ENCODE data around the gene EP400.
A peak's percentile ranks its signal among the peaks of the same experiment; 100 is the strongest.

EP400 gene

DNA sequence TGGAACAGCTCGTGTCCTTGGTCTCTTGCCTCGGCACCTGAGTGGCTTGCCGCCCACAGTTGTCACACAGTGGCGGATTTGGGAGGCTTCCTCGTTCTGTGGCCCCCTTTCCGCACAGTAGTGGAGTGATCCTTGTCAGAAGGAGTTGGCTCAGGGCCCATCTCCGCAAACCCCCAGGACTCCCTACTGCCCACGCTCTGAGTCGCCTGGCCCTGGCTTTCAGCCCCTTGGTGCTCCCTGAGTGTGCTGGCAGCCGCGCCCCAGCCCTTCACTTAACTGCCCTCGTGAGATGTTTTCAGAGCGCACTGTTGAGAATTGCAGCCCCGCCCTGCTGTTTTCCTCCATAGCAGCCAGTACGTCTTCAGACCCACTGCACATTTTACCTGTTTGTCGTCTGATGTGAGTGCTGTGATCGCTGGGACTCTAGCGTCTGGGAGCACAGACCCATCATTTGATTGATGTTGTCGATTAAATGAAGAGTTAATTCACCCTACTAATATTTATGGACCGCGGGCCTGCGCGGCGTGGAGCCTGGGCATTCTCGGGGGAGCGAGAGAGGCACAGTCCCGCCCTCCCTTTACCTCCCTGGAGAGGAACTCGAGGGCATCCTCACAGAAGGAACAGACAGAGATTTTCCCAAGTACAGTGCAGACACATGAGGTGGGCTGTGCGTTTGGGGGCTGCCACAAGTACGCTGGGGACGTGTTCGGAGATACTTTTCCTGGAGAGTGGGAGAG is 102.6 kb downstream of the EP400 start:
- no peaks in the 10 kb centered on the region for H3K9me3 Mint-ChIP-seq
- no peak overlapping the region for H3K27ac Mint-ChIP-seq
- H3K4me1 Mint-ChIP-seq (ENCODE audit: low read depth): peaks cover 1% of the 10 kb centered on the region
- peaks cover 36% of the 10 kb centered on the region for H3K36me3 Mint-ChIP-seq (ENCODE audit: low read depth)
- no peaks in the 10 kb centered on the region for H3K27me3 Mint-ChIP-seq (ENCODE audit: low read depth)
- H3K4me3 Mint-ChIP-seq: no peak overlapping the region

DNA sequence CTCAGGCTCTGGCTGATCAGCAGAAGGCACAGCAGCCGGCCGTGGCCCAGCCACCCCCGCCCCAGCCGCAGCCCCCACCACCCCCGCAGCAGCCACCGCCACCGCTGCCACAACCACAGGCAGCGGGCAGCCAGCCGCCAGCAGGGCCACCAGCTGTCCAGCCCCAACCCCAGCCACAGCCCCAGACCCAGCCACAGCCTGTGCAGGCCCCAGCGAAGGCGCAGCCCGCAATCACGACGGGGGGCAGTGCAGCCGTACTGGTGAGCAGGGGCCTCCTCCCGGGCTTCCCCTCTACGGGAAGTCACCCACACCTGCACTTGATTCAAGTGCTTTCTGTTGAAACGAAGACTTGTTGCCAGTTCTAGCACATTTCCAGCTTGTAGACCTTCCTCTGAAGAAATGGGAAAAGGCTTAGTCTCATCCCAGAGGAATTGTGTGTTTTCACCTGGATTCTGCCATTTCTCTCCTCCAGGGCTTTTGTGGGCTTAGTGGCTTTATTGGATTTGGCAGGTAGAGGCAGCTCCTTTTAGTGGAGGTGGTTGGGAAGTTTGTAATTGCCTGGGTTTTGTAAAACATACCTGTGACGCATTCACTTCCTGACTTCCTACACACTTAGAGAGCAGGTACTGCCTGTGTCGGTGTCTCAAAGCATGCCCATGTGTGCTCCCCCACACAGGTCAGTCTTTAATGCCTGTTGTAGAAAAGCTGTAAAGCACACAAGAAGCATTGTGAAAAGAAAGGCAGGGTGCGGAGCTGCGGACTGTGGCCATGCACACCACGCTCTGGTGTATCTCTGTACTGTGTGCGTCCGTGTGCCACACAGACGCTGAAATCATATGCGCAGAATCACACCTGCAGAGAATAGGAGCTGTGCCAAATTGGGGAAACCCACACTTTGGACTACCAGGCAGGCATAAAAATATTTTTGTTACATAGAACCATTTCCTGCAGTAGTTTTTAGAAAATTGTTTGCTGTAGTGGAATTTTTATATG is 103.9 kb downstream of the EP400 start:
- H3K36me3 Mint-ChIP-seq (ENCODE audit: low read depth): peaks cover 41% of the 10 kb centered on the region
- H3K4me1 Mint-ChIP-seq (ENCODE audit: low read depth): peaks cover 1% of the 10 kb centered on the region
- H3K4me3 Mint-ChIP-seq: no peak overlapping the region
- H3K9me3 Mint-ChIP-seq: no peaks in the 10 kb centered on the region
- H3K27ac Mint-ChIP-seq: no peak overlapping the region
- H3K27me3 Mint-ChIP-seq (ENCODE audit: low read depth): no peaks in the 10 kb centered on the region

DNA sequence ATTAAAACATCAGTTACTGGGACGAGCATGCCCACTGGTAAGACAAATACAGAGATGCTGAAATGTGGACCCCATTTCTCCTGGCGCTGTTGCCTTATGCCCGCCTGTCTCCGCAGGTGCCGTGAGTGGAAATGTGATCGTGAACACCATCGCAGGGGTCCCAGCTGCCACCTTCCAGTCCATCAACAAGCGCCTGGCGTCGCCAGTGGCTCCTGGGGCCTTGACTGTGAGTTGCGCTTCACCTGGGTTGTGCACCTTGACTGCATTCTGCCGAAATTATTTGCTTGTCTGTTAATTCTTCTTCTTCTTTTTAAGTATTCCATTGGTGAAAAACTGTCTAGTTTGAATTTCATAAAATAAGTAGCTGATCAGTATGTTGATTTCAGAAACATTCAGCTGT is 105.2 kb downstream of the EP400 start:
- H3K27ac Mint-ChIP-seq: no peak overlapping the region
- H3K4me3 Mint-ChIP-seq: no peak overlapping the region
- no peaks in the 10 kb centered on the region for H3K27me3 Mint-ChIP-seq (ENCODE audit: low read depth)
- peaks cover 43% of the 10 kb centered on the region for H3K36me3 Mint-ChIP-seq (ENCODE audit: low read depth)
- peaks cover 1% of the 10 kb centered on the region for H3K4me1 Mint-ChIP-seq (ENCODE audit: low read depth)
- no peaks in the 10 kb centered on the region for H3K9me3 Mint-ChIP-seq

DNA sequence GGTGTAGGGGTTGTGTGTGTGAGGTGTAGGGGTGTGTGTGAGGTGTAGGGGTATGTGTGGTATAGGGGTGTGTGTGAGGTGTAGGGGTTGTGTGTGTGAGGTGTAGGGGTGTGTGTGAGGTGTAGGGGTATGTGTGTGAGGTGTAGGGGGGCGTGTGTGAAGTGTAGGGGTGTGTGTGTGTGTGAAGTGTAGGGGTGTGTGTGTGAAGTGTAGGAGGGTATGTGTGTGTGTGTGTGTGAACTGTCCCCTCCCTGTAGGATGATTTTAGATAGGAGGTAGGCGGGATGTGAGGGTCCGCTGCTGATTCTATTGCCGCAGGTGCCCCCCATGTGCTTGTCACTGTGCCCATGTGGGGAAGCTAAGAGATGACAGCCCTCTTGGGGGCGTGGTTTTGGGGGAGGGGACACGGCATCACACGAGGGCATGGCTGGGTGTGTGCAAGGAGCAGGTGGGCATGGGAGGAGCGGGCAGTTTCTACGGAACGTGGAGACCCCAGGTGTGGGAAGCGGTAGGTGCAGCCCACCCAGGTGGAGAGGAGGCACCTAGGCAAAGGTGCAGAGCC is 105.9 kb downstream of the EP400 start:
- H3K27ac Mint-ChIP-seq: no peak overlapping the region
- H3K4me3 Mint-ChIP-seq: no peak overlapping the region
- H3K9me3 Mint-ChIP-seq: no peaks in the 10 kb centered on the region
- no peaks in the 10 kb centered on the region for H3K27me3 Mint-ChIP-seq (ENCODE audit: low read depth)
- H3K36me3 Mint-ChIP-seq (ENCODE audit: low read depth): peaks cover 41% of the 10 kb centered on the region
- H3K4me1 Mint-ChIP-seq (ENCODE audit: low read depth): peaks cover 1% of the 10 kb centered on the region

DNA sequence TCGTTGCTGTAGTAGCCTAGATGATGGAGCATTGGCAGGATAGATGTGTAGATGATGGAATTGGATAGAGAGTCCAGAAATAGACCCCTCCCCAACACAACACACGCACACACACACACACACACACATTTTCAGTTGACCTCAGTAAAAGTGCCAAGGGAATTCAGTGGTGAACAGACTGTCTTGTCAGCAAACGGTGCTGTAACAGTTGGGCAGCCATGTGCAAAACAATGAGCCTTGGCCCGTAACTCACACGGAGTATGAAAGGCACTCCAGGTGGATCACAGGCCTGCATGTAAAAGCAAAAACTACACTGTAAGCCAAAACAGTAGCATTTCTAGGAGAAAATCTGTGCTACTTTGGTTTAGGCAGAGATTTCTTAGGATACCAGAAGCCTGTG is 106.6 kb downstream of the EP400 start:
- Mint-ChIP-seq H3K9me3 (no peaks in the 10 kb centered on the region), H3K4me3 (no peak overlapping the region), H3K27me3 (ENCODE audit: low read depth) (no peaks in the 10 kb centered on the region), H3K4me1 (ENCODE audit: low read depth) (peaks cover 1% of the 10 kb centered on the region), H3K36me3 (ENCODE audit: low read depth) (peaks cover 39% of the 10 kb centered on the region), H3K27ac (no peak overlapping the region)

DNA sequence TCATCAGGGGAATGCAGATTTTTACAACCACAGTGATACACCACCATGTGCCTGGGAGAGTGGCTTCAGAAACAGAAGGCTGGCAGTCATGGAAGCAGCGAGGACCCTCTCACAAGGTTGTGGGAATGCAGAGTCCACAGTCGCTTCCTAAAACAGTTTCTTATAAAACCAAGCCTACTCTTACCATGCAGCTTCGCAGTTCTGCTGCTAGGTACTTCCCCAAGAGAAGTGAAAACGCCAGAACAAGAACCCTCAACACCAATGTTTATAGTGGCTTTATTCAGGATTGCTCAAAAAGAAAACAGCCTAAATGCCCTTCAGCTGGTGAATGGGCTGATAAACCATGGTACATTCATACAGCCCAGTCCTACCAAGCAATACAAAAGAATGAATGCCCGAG is 107.2 kb downstream of the EP400 start:
- H3K36me3 Mint-ChIP-seq (ENCODE audit: low read depth): peaks cover 37% of the 10 kb centered on the region
- H3K4me1 Mint-ChIP-seq (ENCODE audit: low read depth): peaks cover 1% of the 10 kb centered on the region
- no peaks in the 10 kb centered on the region for H3K27me3 Mint-ChIP-seq (ENCODE audit: low read depth)
- H3K9me3 Mint-ChIP-seq: no peaks in the 10 kb centered on the region
- no peak overlapping the region for H3K4me3 Mint-ChIP-seq
- no peak overlapping the region for H3K27ac Mint-ChIP-seq

DNA sequence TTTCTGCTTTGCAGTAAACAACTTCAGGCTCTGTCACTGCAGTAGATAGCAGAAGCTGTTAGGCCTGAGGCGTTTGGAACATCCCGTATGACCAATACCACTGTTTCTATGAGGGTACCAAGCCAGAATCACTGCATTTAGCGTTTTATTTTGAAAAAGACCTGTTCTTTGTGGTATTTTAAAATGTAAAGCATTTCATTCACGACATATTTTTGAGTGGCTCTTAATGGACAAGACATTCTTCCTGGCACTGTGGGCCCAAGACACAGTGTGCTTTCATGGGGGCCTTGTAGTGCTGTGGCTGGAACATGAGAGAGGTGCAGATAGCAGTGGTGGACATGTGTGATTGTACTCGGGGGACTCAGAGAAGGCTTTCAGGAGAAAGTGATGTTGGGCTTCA is 107.9 kb downstream of the EP400 start:
- peaks cover 37% of the 10 kb centered on the region for H3K36me3 Mint-ChIP-seq (ENCODE audit: low read depth)
- H3K27ac Mint-ChIP-seq: no peak overlapping the region
- H3K4me3 Mint-ChIP-seq: no peak overlapping the region
- no peaks in the 10 kb centered on the region for H3K9me3 Mint-ChIP-seq
- H3K27me3 Mint-ChIP-seq (ENCODE audit: low read depth): no peaks in the 10 kb centered on the region
- peaks cover 1% of the 10 kb centered on the region for H3K4me1 Mint-ChIP-seq (ENCODE audit: low read depth)

DNA sequence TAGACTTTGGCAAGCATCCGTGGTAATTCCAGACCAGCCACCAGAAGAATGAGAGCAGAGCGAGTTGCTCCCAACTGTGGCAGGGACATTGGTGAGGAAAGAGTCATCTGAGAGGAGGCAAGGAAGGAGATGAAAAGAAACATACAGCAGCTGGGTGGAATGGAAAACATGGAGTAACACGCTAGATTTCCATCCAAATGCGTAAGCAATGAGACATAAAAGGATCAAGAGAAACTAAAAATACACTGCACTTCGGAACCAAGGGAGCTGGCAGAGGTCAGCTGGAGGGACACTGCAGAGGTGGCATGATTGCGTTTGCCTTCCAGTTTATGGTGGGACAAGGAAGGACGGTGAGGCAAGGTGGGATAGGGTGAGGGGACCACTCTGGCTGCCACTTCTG is 111.5 kb downstream of the EP400 start:
- Mint-ChIP-seq H3K36me3 (ENCODE audit: low read depth) (peaks cover 51% of the 10 kb centered on the region), H3K9me3 (no peaks in the 10 kb centered on the region), H3K27ac (no peak overlapping the region), H3K4me3 (no peak overlapping the region), H3K27me3 (ENCODE audit: low read depth) (no peaks in the 10 kb centered on the region), H3K4me1 (ENCODE audit: low read depth) (peaks cover 6% of the 10 kb centered on the region)

DNA sequence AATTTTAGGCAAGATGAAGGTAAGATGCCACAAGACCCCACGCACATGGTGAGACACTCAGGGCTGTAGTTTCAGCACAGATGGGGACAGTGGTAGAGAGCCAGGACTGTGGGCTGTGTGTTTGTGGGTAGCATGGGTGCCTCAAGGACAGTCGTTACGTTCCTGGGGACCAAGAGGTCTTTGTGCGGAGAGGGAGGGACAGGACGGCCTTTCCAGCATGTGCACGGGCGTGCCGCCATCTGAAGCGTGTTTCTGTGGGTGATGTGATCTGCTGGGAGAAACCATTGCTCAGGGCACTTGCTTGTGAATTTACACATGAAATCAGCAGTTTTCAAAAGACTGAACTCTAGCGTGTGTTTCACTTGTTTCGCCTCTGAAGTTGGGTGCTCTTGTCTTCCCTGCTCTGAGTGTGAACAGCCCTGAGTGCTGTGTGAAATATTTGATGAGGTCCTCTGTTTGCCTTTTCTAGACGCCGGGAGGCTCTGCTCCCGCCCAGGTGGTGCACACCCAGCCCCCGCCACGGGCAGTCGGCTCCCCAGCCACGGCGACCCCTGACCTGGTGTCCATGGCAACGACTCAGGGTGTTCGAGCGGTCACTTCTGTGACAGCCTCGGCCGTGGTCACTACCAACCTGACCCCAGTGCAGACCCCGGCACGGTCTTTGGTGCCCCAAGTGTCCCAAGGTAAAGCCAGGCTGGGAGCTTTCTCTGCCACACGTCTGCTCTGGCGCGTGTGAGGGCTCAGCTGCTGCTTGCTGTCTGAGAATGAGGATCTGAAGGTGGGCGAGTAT is 112.1 kb downstream of the EP400 start:
- Mint-ChIP-seq H3K4me3 (no peak overlapping the region), H3K36me3 (ENCODE audit: low read depth) (peaks cover 53% of the 10 kb centered on the region), H3K27me3 (ENCODE audit: low read depth) (no peaks in the 10 kb centered on the region), H3K27ac (no peak overlapping the region), H3K9me3 (no peaks in the 10 kb centered on the region), H3K4me1 (ENCODE audit: low read depth) (peaks cover 11% of the 10 kb centered on the region)

DNA sequence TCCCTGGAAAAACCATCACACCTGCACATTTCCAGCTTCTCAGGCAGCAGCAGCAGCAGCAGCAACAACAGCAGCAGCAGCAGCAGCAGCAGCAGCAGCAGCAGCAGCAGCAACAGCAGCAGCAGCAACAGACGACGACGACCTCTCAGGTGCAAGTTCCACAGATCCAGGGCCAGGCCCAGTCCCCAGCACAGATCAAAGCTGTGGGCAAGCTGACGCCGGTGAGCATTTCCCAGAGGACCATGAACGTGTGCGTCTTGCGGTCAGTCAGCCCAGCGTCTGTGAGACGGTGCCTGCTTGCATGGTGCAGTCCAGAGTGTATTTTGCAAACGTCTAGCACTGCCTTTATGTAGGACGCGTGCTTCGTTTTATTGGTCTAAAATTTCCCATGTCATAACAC is 112.7 kb downstream of the EP400 start:
- peaks cover 55% of the 10 kb centered on the region for H3K36me3 Mint-ChIP-seq (ENCODE audit: low read depth)
- peaks cover 14% of the 10 kb centered on the region for H3K4me1 Mint-ChIP-seq (ENCODE audit: low read depth)
- H3K4me3 Mint-ChIP-seq: no peak overlapping the region
- no peak overlapping the region for H3K27ac Mint-ChIP-seq
- H3K27me3 Mint-ChIP-seq (ENCODE audit: low read depth): no peaks in the 10 kb centered on the region
- no peaks in the 10 kb centered on the region for H3K9me3 Mint-ChIP-seq

DNA sequence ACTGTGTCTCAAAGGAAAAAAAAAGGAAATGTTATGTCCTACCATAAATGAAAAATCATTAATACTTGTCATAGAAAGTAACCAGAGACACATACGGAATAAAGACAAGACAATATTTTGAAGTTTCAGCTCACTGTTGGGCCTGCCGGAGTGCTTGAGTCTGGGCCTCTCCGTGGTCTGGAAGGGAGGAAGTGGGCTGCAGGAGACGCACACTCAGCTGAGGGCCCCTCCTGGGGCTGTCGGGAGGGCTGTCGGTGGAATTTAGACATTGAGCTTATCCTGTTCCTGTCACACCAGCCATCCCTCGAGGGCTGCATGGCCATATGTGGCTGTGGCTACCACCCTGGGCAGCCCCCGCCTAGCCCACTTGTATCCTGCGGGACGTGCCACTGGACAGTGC is 113.7 kb downstream of the EP400 start:
- H3K27me3 Mint-ChIP-seq (ENCODE audit: low read depth): no peaks in the 10 kb centered on the region
- no peak overlapping the region for H3K4me3 Mint-ChIP-seq
- H3K4me1 Mint-ChIP-seq (ENCODE audit: low read depth): peaks cover 17% of the 10 kb centered on the region
- H3K9me3 Mint-ChIP-seq: no peaks in the 10 kb centered on the region
- H3K27ac Mint-ChIP-seq: no peak overlapping the region
- peaks cover 55% of the 10 kb centered on the region for H3K36me3 Mint-ChIP-seq (ENCODE audit: low read depth)

DNA sequence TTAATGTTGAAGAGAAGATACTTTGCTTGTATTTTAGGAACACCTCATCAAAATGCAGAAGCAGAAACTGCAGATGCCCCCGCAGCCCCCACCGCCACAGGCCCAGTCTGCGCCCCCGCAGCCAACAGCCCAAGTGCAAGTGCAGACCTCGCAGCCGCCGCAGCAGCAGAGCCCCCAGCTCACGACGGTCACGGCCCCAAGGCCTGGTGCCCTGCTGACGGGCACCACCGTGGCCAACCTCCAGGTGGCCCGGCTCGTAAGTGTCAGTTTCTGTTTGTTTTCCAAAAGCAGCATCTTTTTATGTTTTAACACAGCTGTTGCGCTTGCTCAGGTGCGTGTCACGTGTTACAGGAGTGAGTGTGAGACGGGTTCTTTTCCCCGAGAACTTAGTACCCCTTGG is 114.9 kb downstream of the EP400 start:
- Mint-ChIP-seq H3K9me3 (no peaks in the 10 kb centered on the region), H3K27ac (peak overlapping the region; percentile 46), H3K36me3 (ENCODE audit: low read depth) (peaks cover 47% of the 10 kb centered on the region), H3K4me3 (no peak overlapping the region), H3K4me1 (ENCODE audit: low read depth) (peaks cover 17% of the 10 kb centered on the region), H3K27me3 (ENCODE audit: low read depth) (no peaks in the 10 kb centered on the region)

DNA sequence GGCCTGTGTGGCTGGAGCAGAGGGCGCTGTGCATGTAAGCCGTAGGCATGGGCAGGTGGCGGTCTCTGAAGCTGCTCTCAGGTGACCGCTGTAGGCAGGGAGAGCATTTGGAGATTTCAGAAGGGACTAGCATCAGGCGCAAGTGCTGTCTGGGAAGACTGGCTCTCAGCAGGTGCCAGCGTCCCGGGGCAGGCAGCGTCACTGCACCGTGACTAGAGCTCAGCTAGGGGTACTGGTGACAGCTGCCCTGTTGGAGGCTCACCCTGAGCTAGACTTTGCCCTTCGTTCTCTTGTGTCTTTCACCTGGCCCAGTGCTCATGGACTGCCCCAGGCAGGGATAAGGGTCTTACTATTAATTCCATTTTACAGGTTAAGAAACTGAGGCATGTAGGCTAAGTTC is 115.5 kb downstream of the EP400 start:
- Mint-ChIP-seq H3K4me1 (ENCODE audit: low read depth) (peaks cover 17% of the 10 kb centered on the region), H3K4me3 (no peak overlapping the region), H3K36me3 (ENCODE audit: low read depth) (peaks cover 45% of the 10 kb centered on the region)

More for the DNA sequence above, 115.5 kb downstream of the EP400 start:
- Mint-ChIP-seq H3K27ac (no peak overlapping the region), H3K27me3 (ENCODE audit: low read depth) (no peaks in the 10 kb centered on the region), H3K9me3 (no peaks in the 10 kb centered on the region)

All from T-helper 1 cell treated with Interleukin-12 subunit alpha and Interleukin-12 subunit beta and Interleukin-4 antibody, amounts not matched to agents 30 μg/mL and 1 μg/mL, for 36 hours (primary cell).